Stomach (tissue), 9 donors: Measurements from ENCODE around the gene RYR3. TPM values are rescaled to one million over a fixed set of nuclear protein-coding genes. Genes with fewer than 3 reads are reported as not detected.

Experiments
- DNase-seq, 2 donors: peaks; one replicate each; pipeline versions ENCODE4 v3.0.0 to v3.0.0-alpha.2; 2013 to 2019
- H3K27ac ChIP-seq, 5 donors: fragments of 200-600 bp in 4 of 5; sonication (generic) in 4 of 5; one replicate each; pipeline ENCODE4 v1.5.1; 2013 to 2019; ENCODE audit warnings: mild to moderate bottlenecking in 1 of 5, moderate library complexity in 1 of 5
- H3K27me3 ChIP-seq, 3 donors: fragments of 200-600 bp; sonication (generic); one replicate each; pipeline ENCODE4 v1.5.1; 2017 to 2019; ENCODE audit warnings: mixed run types in 1 of 3
- H3K36me3 ChIP-seq, 4 donors: fragments of 200-600 bp; sonication (generic); 1 replicate in 3 of 4; 2 replicates in 1 of 4; pipeline ENCODE4 v1.5.1; 2016 to 2019
- H3K4me1 ChIP-seq, 4 donors: fragments of 200-600 bp; sonication (generic); one replicate each; pipeline ENCODE4 v1.5.1; 2016 to 2019
- H3K4me3 ChIP-seq, 4 donors: fragments of 200-600 bp; sonication (generic) in 3 of 4; one replicate each; pipeline ENCODE4 v1.5.1; 2016 to 2019; ENCODE audit warnings: mild to moderate bottlenecking in 1 of 4
- H3K9me3 ChIP-seq, 4 donors: fragments of 200-600 bp; sonication (generic); one replicate each; pipeline ENCODE4 v1.5.1; 2016 to 2019
- EP300 ChIP-seq: sonication (generic); formaldehyde crosslinking; IDR thresholded peaks from one replicate; pipeline ENCODE4 v1.6.1; 2017; ENCODE audit warnings: antibody characterized with exemption
- POLR2A ChIP-seq, 4 donors: fragments of 450-650 bp; IDR thresholded peaks; one replicate each; pipeline ENCODE4 v1.6.1; 2016; ENCODE audit warnings: antibody characterized with exemption in 4 of 4, control low read depth in 2 of 4, mild to moderate bottlenecking in 1 of 4, moderate library complexity in 1 of 4
- POLR2AphosphoS5 ChIP-seq, 3 donors: sonication (generic); formaldehyde crosslinking; IDR thresholded peaks; one replicate each; pipeline ENCODE4 v1.6.1; 2016; ENCODE audit warnings: antibody characterized with exemption in 3 of 3
- WGBS, 5 donors: extraction: QIAGEN DNeasy Blood & Tissue Kit in 3 of 5; methylation state at CpG; one replicate each; pipeline versions ENCODE4 v1.1.5 to v1.1.7; 2013 to 2018; 5-methylcytosine and 5-hydroxymethylcytosine counted together
- intact Hi-C: fragments of 100-400 bp; cut with DNase I; formaldehyde crosslinking; loops from one replicate; pipeline ENCODE4 v1.15.1; 2023; ENCODE audit warnings: low total_unique reads
- polyA plus RNA-seq, 3 donors: library from polyadenylated mRNA; stranded (reverse); fragments of 200-250 nt; gene quantifications; one replicate each; pipeline ENCODE4 v1.2.3, GENCODE V29; 2013
- total RNA-seq, 5 donors: library from RNA; depleted of rRNA; stranded (reverse); fragments of >200 nt; gene quantifications; one replicate each; pipeline versions ENCODE4 v1.1.0 to v1.2.3, GENCODE V29; 2014 to 2016
- TF ChIP-seq, protein P1 (sequence below), 7 experiments: fragments of 450-650 bp in 4 of 7; fragments of 200-600 bp in 3 of 7; sonication (generic) in 3 of 7; IDR thresholded peaks; one replicate each; pipeline ENCODE4 v1.5.1; 2016 to 2019; ENCODE audit warnings: antibody characterized with exemption in 7 of 7, control low read depth in 2 of 7, mild to moderate bottlenecking in 1 of 7
- donor health status: healthy with polysubstance abuse.
- donor health status: Bipolar disorder and iron deficiency.
- donor health status: healthy.

The RYR3 gene
- total and polyA plus RNA-seq, 8 donors = 0.12 to 36.2 (median 4.0) TPM

DNA sequence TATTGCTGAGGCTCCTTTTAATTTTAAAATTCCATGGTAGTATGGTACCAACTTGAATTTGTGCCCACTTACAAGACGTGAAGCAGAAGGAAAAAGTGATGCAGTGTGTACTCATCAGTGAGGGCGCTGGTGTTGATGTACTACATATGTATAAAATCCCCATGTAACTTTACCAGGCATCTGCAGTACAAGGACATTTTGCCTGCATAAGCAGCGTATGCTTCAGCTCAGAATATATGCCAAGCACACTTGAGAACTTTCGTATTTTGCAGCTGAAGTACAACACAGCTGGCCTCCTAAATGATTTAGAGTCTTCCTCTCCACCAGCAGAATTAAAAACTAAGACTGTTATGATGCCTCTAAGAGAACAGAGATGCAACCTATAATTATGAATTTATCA is 108.9 kb downstream of the RYR3 start:
- Histone ChIP-seq H3K27me3 (no peaks in the 10 kb centered on the region), H3K4me1 (no peaks in the 10 kb centered on the region), H3K4me3 (no peak overlapping the region), H3K9me3 (peaks cover 0 to 5% (median 0%) of the 10 kb centered on the region in 4 donors), H3K36me3 (no peaks in the 10 kb centered on the region), H3K27ac (no peak overlapping the region)
- DNase-seq = peak in 1 of 2 donors; percentile 8
- intact Hi-C loops = no loop called here
- TF ChIP-seq POLR2A (IDR thresholded peaks at IDR 0.05) (no peak), POLR2AphosphoS5 (IDR thresholded peaks at IDR 0.05) (no peak), EP300 (no peak)
- TF ChIP-seq, protein P1, sequence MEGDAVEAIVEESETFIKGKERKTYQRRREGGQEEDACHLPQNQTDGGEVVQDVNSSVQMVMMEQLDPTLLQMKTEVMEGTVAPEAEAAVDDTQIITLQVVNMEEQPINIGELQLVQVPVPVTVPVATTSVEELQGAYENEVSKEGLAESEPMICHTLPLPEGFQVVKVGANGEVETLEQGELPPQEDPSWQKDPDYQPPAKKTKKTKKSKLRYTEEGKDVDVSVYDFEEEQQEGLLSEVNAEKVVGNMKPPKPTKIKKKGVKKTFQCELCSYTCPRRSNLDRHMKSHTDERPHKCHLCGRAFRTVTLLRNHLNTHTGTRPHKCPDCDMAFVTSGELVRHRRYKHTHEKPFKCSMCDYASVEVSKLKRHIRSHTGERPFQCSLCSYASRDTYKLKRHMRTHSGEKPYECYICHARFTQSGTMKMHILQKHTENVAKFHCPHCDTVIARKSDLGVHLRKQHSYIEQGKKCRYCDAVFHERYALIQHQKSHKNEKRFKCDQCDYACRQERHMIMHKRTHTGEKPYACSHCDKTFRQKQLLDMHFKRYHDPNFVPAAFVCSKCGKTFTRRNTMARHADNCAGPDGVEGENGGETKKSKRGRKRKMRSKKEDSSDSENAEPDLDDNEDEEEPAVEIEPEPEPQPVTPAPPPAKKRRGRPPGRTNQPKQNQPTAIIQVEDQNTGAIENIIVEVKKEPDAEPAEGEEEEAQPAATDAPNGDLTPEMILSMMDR (IDR thresholded peaks at IDR 0.05) = no peak
- WGBS, 5 donors = 60 to 69% (median 67%) methylated on average over 4 of the region's 4 CpGs

DNA sequence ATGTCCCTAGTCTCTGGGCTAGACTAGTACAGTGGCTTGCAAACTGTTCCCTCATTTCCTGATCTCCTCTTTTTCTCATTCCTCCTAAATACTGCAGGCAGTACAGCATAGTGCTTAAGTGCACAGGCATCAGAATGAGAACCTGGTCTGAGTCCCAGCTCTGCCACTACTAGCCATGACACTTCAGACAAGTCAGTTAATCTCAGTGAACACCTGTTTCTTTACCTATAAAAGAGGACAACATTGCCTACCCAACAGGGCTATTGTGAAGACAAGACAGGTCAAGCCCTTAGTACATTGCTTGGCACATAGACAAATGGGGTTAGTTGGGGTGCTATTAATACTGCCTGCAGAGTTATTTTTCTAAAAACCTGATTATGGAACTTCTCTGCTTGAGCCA is 113.3 kb downstream of the RYR3 start:
- TF ChIP-seq, protein P1 (IDR thresholded peaks at IDR 0.05) = no peak
- TF ChIP-seq POLR2AphosphoS5 (IDR thresholded peaks at IDR 0.05) = no peak
- no peak for TF ChIP-seq POLR2A (IDR thresholded peaks at IDR 0.05)
- TF ChIP-seq EP300 = no peak
- H3K4me3 ChIP-seq = no peak overlapping the region
- H3K9me3 ChIP-seq = no peaks in the 10 kb centered on the region
- no peaks in the 10 kb centered on the region for H3K4me1 ChIP-seq
- intact Hi-C loops = no loop called here
- no peaks in the 10 kb centered on the region for H3K27me3 ChIP-seq
- DNase-seq = no peak
- H3K27ac ChIP-seq = no peak overlapping the region
- no peaks in the 10 kb centered on the region for H3K36me3 ChIP-seq

DNA sequence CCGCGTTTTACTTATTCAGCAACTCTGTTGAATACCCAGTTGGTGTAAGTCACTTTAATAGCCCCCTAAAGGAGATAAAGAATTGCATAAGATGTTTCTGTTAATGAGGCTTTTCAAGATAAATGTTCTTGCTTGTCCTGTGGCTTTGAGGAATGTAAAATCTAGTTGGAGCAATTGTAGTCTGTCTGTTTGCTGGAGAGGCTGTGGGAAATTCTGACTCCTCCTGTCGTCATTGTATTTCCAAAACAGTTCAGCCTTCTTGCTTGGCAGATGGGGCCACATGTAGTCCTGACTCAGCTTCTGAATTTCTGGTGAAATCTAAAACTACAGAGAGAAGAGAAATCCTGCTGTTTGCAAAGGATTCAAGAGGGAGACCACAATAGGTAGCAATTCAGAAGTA is 114.4 kb downstream of the RYR3 start:
- no peaks in the 10 kb centered on the region for H3K36me3 ChIP-seq
- no peaks in the 10 kb centered on the region for H3K4me1 ChIP-seq
- no peaks in the 10 kb centered on the region for H3K9me3 ChIP-seq
- WGBS, 5 donors = 49 to 66% (median 57%) methylated on average over 3 of the region's 3 CpGs
- TF ChIP-seq, protein P1 (IDR thresholded peaks at IDR 0.05) = no peak
- no peak for TF ChIP-seq POLR2A (IDR thresholded peaks at IDR 0.05)
- TF ChIP-seq POLR2AphosphoS5 (IDR thresholded peaks at IDR 0.05) = no peak
- intact Hi-C loops = no loop called here
- no peak overlapping the region for H3K4me3 ChIP-seq
- no peaks in the 10 kb centered on the region for H3K27me3 ChIP-seq
- DNase-seq = peak in 1 of 2 donors; percentile 12
- H3K27ac ChIP-seq = no peak overlapping the region

DNA sequence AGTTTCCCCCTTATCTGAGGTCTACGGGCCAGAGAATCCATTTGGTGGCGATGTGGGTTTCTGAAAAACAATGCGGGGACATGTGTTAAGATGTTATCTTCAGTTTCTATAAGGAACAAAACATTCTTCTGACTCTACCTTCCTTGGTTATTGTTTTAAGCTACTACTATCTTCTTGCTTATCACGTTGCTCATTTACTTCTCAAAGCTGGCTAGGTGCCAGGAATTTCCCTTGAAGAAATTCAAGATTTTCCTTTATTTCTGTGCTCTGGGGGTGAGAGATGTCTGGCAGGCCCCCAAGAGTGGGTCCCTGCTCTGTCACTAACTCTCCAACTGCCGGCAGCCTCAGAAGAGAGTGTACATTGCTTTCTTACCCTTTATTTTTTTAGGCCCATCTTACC is 119.8 kb downstream of the RYR3 start:
- no peaks in the 10 kb centered on the region for H3K27me3 ChIP-seq
- no peak for DNase-seq
- TF ChIP-seq EP300 = no peak
- TF ChIP-seq POLR2A (IDR thresholded peaks at IDR 0.05) = no peak
- TF ChIP-seq POLR2AphosphoS5 (IDR thresholded peaks at IDR 0.05) = no peak
- TF ChIP-seq, protein P1 (IDR thresholded peaks at IDR 0.05) = no peak
- H3K36me3 ChIP-seq = no peaks in the 10 kb centered on the region
- WGBS, 5 donors = 26 to 47% (median 32%) methylated on average over 5 of the region's 5 CpGs
- H3K4me3 ChIP-seq = no peak overlapping the region
- intact Hi-C loops = no loop called here
- H3K4me1 ChIP-seq = no peaks in the 10 kb centered on the region
- no peak overlapping the region for H3K27ac ChIP-seq
- H3K9me3 ChIP-seq = peaks cover 0 to 3% (median 1%) of the 10 kb centered on the region in 4 donors
